Measurements from ENCODE around the gene FZD4.

- TF ChIP-seq CTCF (IDR thresholded peaks at IDR 0.05) = no peak
- no peak for TF ChIP-seq POLR2A (IDR thresholded peaks at IDR 0.05)
Measured at GRCh38 chr11:86978247-86978646, 23.1 kb upstream of the FZD4 start.
